K562 (cell line): ENCODE data around the gene ZDHHC14. TPM values are rescaled to one million over a fixed set of nuclear protein-coding genes. Genes with fewer than 3 reads are reported as not detected.

Source experiments
- ATAC-seq: fragments of 200-7000 bp; cut with Tn5 transposase; 3 replicates; pipeline ENCODE4 v1.9.1; 2020; ENCODE audit warnings: moderate library complexity
- BruUV-seq: library from RNA; stranded (reverse); fragments of 400-500 nt; replicated peaks from 2 replicates; lab custom pipeline; 2021; lab: Mats Ljungman, UMichigan
- CTCF ChIA-PET: fragments of 300-600 bp; formaldehyde crosslinking; extraction: SDS; loops from one replicate; lab custom pipeline; 2021; ENCODE audit warnings: low intra/inter-chr PET ratio; lab: Yijun Ruan, JAX
- POLR2A ChIA-PET: fragments of 300-600, 350-650 bp; sonication (Branson Sonifier 250); formaldehyde crosslinking; extraction: SDS; loops from one replicate; lab custom pipeline; 2021; ENCODE audit warnings: antibody characterized with exemption, inconsistent platforms; lab: Yijun Ruan, JAX
- DNase-seq, 4 experiments: peaks; one replicate each; pipeline versions ENCODE4 v3.0.0 to v3.0.0-alpha.2; 2011 to 2018; ENCODE audit warnings: low spot score in 3 of 4, mixed read lengths in 3 of 4; ENCODE audit errors: extremely low read depth in 1 of 4
- FAIRE-seq: peaks from 2 replicates; lab custom pipeline; 2011; peaks lifted over from hg19 to GRCh38; lab: Jason Lieb, UNC
- H2AFZ ChIP-seq: 2 replicates; pipeline ENCODE4 v1.6.0; 2011; ENCODE audit warnings: low read depth, low read length, control low read depth, inconsistent platforms
- H3K27ac ChIP-seq: fragments of 200-600 bp; 3 replicates; pipeline ENCODE4 v1.8.0; 2011; ENCODE audit warnings: low read depth, mild to moderate bottlenecking, control low read depth, inconsistent platforms, low read length, moderate library complexity, mixed read lengths; ENCODE audit errors: extremely low read depth
- H3K27me3 ChIP-seq, 2 experiments: fragments of 300-600 bp in 1 of 2; 2 replicates in 1 of 2; 3 replicates in 1 of 2; pipeline versions ENCODE4 v1.6.0 to v1.8.0; 2011; ENCODE audit warnings: inconsistent platforms in 2 of 2, low read length in 2 of 2, mild to moderate bottlenecking in 1 of 2, mixed read lengths in 1 of 2, moderate library complexity in 1 of 2; ENCODE audit not compliant: control insufficient read depth in 2 of 2, insufficient read depth in 2 of 2
- H3K36me3 ChIP-seq: fragments of 300-600 bp; 3 replicates; pipeline ENCODE4 v1.8.0; 2011; ENCODE audit warnings: mild to moderate bottlenecking, low read length, inconsistent platforms; ENCODE audit not compliant: control insufficient read depth, insufficient read depth
- H3K4me1 ChIP-seq, 2 experiments: fragments of 200-600 bp in 1 of 2; replicated peaks in 1 of 2; 2 replicates in 1 of 2; 3 replicates in 1 of 2; pipeline versions ENCODE4 v1.5.1 to v1.8.0; 2011; ENCODE audit warnings: inconsistent platforms in 2 of 2, low read length in 2 of 2, mild to moderate bottlenecking in 1 of 2, mixed read lengths in 1 of 2, moderate library complexity in 1 of 2; ENCODE audit not compliant: control insufficient read depth in 2 of 2, insufficient read depth in 2 of 2
- H3K4me2 ChIP-seq: 2 replicates; pipeline ENCODE4 v1.6.1; 2011; ENCODE audit warnings: low read length, control low read depth, inconsistent platforms, mixed read lengths; ENCODE audit not compliant: insufficient read depth
- H3K4me3 ChIP-seq: fragments of 200-600 bp; sonication (generic), shearing (Covaris generic); 2 replicates; pipeline ENCODE4 v1.5.1; 2016; ENCODE audit warnings: control low read depth, inconsistent platforms
- H3K79me2 ChIP-seq: fragments of 200-600 bp; 3 replicates; pipeline ENCODE4 v1.8.0; 2011; ENCODE audit warnings: low read length, inconsistent platforms; ENCODE audit not compliant: control insufficient read depth, insufficient read depth
- H3K9ac ChIP-seq, 2 experiments: 2 replicates each; pipeline versions ENCODE4 v1.6.0 to v1.6.1; 2011; ENCODE audit warnings: low read depth in 2 of 2, low read length in 2 of 2, control low read depth in 1 of 2, inconsistent platforms in 1 of 2, mild to moderate bottlenecking in 1 of 2, mixed read lengths in 1 of 2; ENCODE audit not compliant: insufficient read depth in 1 of 2
- H3K9me1 ChIP-seq: one replicate; pipeline ENCODE4 v1.6.0; 2011; ENCODE audit warnings: inconsistent platforms, mild to moderate bottlenecking, low read length, moderate library complexity; ENCODE audit not compliant: control insufficient read depth, insufficient read depth
- H3K9me3 ChIP-seq: replicated peaks from 2 replicates; pipeline ENCODE4 v1.5.1; 2011; ENCODE audit warnings: low read depth, low read length, inconsistent platforms; ENCODE audit not compliant: control insufficient read depth, insufficient read depth
- H4K20me1 ChIP-seq: replicated peaks from 2 replicates; pipeline ENCODE4 v1.6.1; 2011; ENCODE audit warnings: low read length, inconsistent platforms, mixed read lengths; ENCODE audit not compliant: control insufficient read depth, insufficient read depth
- BRCA1 ChIP-seq, 2 experiments: fragments of 450-650 bp in 1 of 2; sonication (generic) in 1 of 2; formaldehyde crosslinking in 1 of 2; IDR thresholded peaks; 2 replicates each; pipeline versions ENCODE4 v1.5.0 to v1.6.1; 2017 to 2020; ENCODE audit warnings: mild to moderate bottlenecking in 1 of 2, missing genetic modification reagents in 1 of 2
- CEBPG ChIP-seq, 3 experiments: fragments of 200-800 bp in 1 of 3; sonication (Bioruptor generic) in 1 of 3; sonication (generic) in 1 of 3; formaldehyde crosslinking in 1 of 3; IDR thresholded peaks in 2 of 3; conservative IDR thresholded peaks in 1 of 3; 2 replicates each; pipeline versions ENCODE4 v1.6.1 to v1.8.0; 2016 to 2022; ENCODE audit warnings: missing compliant biosample characterization in 2 of 3, missing genetic modification characterization in 2 of 3, mild to moderate bottlenecking in 1 of 3, missing genetic modification reagents in 1 of 3
- ELF1 ChIP-seq: fragments of 200-800 bp; sonication (Bioruptor generic); IDR thresholded peaks from 2 replicates; pipeline ENCODE4 v1.6.1; 2016; ENCODE audit warnings: missing genetic modification characterization, missing compliant biosample characterization
- ESRRA ChIP-seq: fragments of 450-650 bp; IDR thresholded peaks from 2 replicates; pipeline ENCODE4 v1.6.1; 2014; ENCODE audit warnings: low read depth, mild to moderate bottlenecking, moderate library complexity, borderline replicate concordance
- LCOR ChIP-seq: sonication (generic); formaldehyde crosslinking; IDR thresholded peaks from 2 replicates; pipeline ENCODE4 v1.8.0; 2022; ENCODE audit warnings: mild to moderate bottlenecking, missing genetic modification reagents
- NCOA4 ChIP-seq: fragments of 450-650 bp; IDR thresholded peaks from 2 replicates; pipeline ENCODE4 v1.6.1; 2018; ENCODE audit warnings: mild to moderate bottlenecking; ENCODE audit not compliant: partially characterized antibody
- NR2F6 ChIP-seq: fragments of 450-650 bp; formaldehyde crosslinking; IDR thresholded peaks from 2 replicates; pipeline ENCODE4 v1.4.0; 2020; ENCODE audit warnings: mild to moderate bottlenecking
- POLR2G ChIP-seq: fragments of 200-400 bp; formaldehyde crosslinking; IDR thresholded peaks from 2 replicates; pipeline ENCODE4 v1.6.1; 2017; ENCODE audit warnings: low read depth, mild to moderate bottlenecking, antibody characterized with exemption, low read length, moderate library complexity
- SMAD2 ChIP-seq: fragments of 150-350 bp; IDR thresholded peaks from 2 replicates; pipeline ENCODE4 v1.6.1; 2014; ENCODE audit warnings: low read depth, mild to moderate bottlenecking, low read length
- ZNF197 ChIP-seq: fragments of 200-800 bp; sonication (Bioruptor generic); IDR thresholded peaks from 2 replicates; pipeline ENCODE4 v1.6.1; 2016; ENCODE audit warnings: low read depth, missing genetic modification characterization, missing compliant biosample characterization
- ZNF324 ChIP-seq: fragments of 250-450 bp; sonication (Bioruptor Pico); IDR thresholded peaks from 2 replicates; pipeline ENCODE4 v1.4.0; 2020; ENCODE audit warnings: mild to moderate bottlenecking
- ZNF589 ChIP-seq: fragments of 200-800 bp; sonication (Bioruptor generic); IDR thresholded peaks from 2 replicates; pipeline ENCODE4 v1.6.1; 2016; ENCODE audit warnings: low read depth, missing genetic modification characterization, missing compliant biosample characterization
- WGBS: fragments of 100-300 bp; shearing (Covaris generic); methylation state at CpG from one replicate; pipeline ENCODE4 v1.1.6; 2016; ENCODE audit warnings: low coverage, mixed read lengths; ENCODE audit not compliant: insufficient coverage; ENCODE audit errors: missing lambda C conversion rate; 5-methylcytosine and 5-hydroxymethylcytosine counted together
- in situ Hi-C: fragments of 300-500 bp; cut with MboI; formaldehyde crosslinking; loops from 4 replicates; pipeline ENCODE4 v1.15.0; 2018; ENCODE audit warnings: inconsistent platforms, mixed read lengths
- intact Hi-C: fragments of 100-400 bp; cut with micrococcal nuclease; formaldehyde crosslinking; loops from 2 replicates; pipeline ENCODE4 v1.14.2; 2022
- polyA plus RNA-seq, 8 experiments: library from polyadenylated mRNA; depleted of rRNA in 4 of 8; stranded (reverse) in 5 of 8; unstranded in 3 of 8; fragments of >200 nt; fragmentation: Nextera tagmentation in 2 of 8; fragmentation: Illumina TruSeq in 1 of 8; extraction: Ambion mirVana in 2 of 8; extraction: Trizol in 1 of 8; gene quantifications; 2 replicates each; pipeline versions ENCODE4 v1.2.1 to v1.2.3, GENCODE V29; 2011 to 2014; ENCODE audit warnings: inconsistent platforms in 1 of 8, missing spikeins in 1 of 8
- total RNA-seq, 7 experiments: library from RNA; depleted of rRNA in 6 of 7; stranded (reverse); fragments of >200 nt in 6 of 7; fragmentation: Illumina TruSeq in 2 of 7; extraction: Trizol in 2 of 7; gene quantifications; 2 replicates each; pipeline versions ENCODE4 v1.2.1 to v1.2.3, GENCODE V29; 2011 to 2021; ENCODE audit warnings: low replicate concordance in 1 of 7
- TF ChIP-seq, protein P1 (sequence below): fragments of 450-650 bp; IDR thresholded peaks from 2 replicates; pipeline ENCODE4 v1.6.1; 2016; ENCODE audit warnings: borderline replicate concordance
- TF ChIP-seq, protein P2 (sequence below): fragments of 450-650 bp; IDR thresholded peaks from 2 replicates; pipeline ENCODE4 v1.6.1; 2016; ENCODE audit warnings: missing biosample characterization, missing genetic modification characterization
- TF ChIP-seq, protein P3 (sequence below): fragments of 250-450 bp; sonication (Bioruptor Pico); IDR thresholded peaks from 2 replicates; pipeline ENCODE4 v1.5.0; 2021
- TF ChIP-seq, protein P4 (sequence below): fragments of 250-450 bp; sonication (Bioruptor Pico); IDR thresholded peaks from 2 replicates; pipeline ENCODE4 v1.8.0; 2021; ENCODE audit warnings: mild to moderate bottlenecking, moderate library complexity

ZDHHC14 gene
- total and polyA plus RNA-seq, 9 of the 15 experiments (the other 6 are each of a cell fraction or from before 2014, with no cell fraction given) = 0.92 to 23.1 (median 13.8) TPM

DNA sequence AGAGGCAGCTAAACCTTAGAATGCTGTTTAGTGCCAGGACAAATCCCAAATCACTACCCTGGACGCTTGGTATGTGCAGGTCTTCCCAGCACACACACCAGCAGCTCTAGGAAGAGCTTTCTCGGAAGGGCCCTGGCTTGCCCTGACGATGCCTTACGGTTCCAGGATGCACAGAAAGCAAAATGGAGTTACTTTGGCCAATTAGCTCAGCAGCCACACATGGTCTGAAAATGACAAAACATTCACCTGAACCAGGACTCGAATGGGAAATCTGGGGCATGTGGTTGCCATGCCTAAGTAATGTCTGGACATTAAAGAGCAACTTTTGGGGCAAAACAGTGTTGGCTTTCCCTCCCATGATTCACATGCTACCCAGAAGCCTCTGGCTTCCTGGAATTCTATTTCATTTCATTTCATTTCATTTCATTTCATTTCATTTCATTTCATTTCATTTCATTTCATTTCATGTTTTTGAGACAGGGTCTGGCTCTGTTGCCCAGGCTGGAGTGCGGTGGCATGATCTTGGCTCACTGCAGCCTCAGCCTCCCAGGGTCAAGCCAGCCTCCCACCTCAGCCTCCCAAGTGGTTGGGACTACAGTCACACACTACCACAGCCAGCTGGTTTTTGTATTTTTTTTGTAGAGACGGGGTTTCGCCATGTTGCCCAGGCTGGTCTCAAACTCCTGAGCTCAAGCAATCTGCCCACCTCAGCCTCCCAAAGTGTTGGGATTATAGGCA, 153.3 kb downstream of the ZDHHC14 start:
- H3K9me1 ChIP-seq = no peaks in the 10 kb centered on the region
- no peak overlapping the region for H3K9ac ChIP-seq
- CTCF ChIA-PET = no interaction called here
- no peak overlapping the region for H2AFZ ChIP-seq
- no peak overlapping the region for H3K4me3 ChIP-seq
- H3K4me2 ChIP-seq = no peak overlapping the region
- H3K27ac ChIP-seq = no peak overlapping the region
- no peaks in the 10 kb centered on the region for H3K79me2 ChIP-seq
- WGBS = 83% methylated on average over 8 of the region's 8 CpGs
- H3K9me3 ChIP-seq = no peaks in the 10 kb centered on the region
- no peaks in the 10 kb centered on the region for H3K36me3 ChIP-seq
- DNase-seq (no peak), ATAC-seq (no peak), FAIRE-seq (no peak)
- no peaks in the 10 kb centered on the region for H4K20me1 ChIP-seq
- no TSS peak for BruUV-seq
- peaks cover 17 to 22% of the 10 kb centered on the region in 2 experiments for H3K4me1 ChIP-seq
- in situ Hi-C loops = no loop called here
- intact Hi-C loops = no loop called here
- no peaks in the 10 kb centered on the region for H3K27me3 ChIP-seq
- POLR2A ChIA-PET = interaction anchor here (0.6 to 2.8 kb wide), 7 partner anchors 8 to 230 kb away, joined by 3 to 13 read pairs (median 4); no protein-coding TSS in a partner anchor
- TF ChIP-seq BRCA1 (IDR thresholded peaks at IDR 0.05) (no peak), BRCA1 (CRISPR knock-in tag; IDR thresholded peaks at IDR 0.05) (no peak), ESRRA (no peak), NR2F6 (CRISPR knock-in tag) (no peak), POLR2G (no peak), ZNF197 (CRISPR knock-in tag) (no peak), ZNF589 (0 out of 2 replicates have a peak, but pooled peaks have one; percentile 37), ZNF324 (CRISPR knock-in tag) (0 out of 2 replicates have a peak, but pooled peaks have one; percentile 30), CEBPG (CRISPR knock-in tag; IDR thresholded peaks at IDR 0.05) (no peak), CEBPG (tag; conservative IDR thresholded peaks at IDR 0.05 in 1 of 2, IDR thresholded peaks at IDR 0.05 in 1 of 2) (no peak), ELF1 (tag) (no peak), SMAD2 (no peak), NCOA4 (no peak), LCOR (CRISPR knock-in tag) (no peak)
- TF ChIP-seq, protein P1, sequence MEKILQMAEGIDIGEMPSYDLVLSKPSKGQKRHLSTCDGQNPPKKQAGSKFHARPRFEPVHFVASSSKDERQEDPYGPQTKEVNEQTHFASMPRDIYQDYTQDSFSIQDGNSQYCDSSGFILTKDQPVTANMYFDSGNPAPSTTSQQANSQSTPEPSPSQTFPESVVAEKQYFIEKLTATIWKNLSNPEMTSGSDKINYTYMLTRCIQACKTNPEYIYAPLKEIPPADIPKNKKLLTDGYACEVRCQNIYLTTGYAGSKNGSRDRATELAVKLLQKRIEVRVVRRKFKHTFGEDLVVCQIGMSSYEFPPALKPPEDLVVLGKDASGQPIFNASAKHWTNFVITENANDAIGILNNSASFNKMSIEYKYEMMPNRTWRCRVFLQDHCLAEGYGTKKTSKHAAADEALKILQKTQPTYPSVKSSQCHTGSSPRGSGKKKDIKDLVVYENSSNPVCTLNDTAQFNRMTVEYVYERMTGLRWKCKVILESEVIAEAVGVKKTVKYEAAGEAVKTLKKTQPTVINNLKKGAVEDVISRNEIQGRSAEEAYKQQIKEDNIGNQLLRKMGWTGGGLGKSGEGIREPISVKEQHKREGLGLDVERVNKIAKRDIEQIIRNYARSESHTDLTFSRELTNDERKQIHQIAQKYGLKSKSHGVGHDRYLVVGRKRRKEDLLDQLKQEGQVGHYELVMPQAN = no peak
- TF ChIP-seq, protein P2, sequence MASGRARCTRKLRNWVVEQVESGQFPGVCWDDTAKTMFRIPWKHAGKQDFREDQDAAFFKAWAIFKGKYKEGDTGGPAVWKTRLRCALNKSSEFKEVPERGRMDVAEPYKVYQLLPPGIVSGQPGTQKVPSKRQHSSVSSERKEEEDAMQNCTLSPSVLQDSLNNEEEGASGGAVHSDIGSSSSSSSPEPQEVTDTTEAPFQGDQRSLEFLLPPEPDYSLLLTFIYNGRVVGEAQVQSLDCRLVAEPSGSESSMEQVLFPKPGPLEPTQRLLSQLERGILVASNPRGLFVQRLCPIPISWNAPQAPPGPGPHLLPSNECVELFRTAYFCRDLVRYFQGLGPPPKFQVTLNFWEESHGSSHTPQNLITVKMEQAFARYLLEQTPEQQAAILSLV (tag) = peak; percentile 88
- TF ChIP-seq, protein P3, sequence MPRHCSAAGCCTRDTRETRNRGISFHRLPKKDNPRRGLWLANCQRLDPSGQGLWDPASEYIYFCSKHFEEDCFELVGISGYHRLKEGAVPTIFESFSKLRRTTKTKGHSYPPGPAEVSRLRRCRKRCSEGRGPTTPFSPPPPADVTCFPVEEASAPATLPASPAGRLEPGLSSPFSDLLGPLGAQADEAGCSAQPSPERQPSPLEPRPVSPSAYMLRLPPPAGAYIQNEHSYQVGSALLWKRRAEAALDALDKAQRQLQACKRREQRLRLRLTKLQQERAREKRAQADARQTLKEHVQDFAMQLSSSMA (CRISPR knock-in tag) = no peak
- TF ChIP-seq, protein P4, sequence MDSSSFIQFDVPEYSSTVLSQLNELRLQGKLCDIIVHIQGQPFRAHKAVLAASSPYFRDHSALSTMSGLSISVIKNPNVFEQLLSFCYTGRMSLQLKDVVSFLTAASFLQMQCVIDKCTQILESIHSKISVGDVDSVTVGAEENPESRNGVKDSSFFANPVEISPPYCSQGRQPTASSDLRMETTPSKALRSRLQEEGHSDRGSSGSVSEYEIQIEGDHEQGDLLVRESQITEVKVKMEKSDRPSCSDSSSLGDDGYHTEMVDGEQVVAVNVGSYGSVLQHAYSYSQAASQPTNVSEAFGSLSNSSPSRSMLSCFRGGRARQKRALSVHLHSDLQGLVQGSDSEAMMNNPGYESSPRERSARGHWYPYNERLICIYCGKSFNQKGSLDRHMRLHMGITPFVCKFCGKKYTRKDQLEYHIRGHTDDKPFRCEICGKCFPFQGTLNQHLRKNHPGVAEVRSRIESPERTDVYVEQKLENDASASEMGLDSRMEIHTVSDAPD (CRISPR knock-in tag) = no peak
